ENCODE data around the gene ALS2CL. TPM values are rescaled to one million over a fixed set of nuclear protein-coding genes. Genes with fewer than 3 reads are reported as not detected.

The ALS2CL gene
- total and polyA plus RNA-seq, 10 of the 15 experiments (the other 5 are each of a cell fraction or from before 2014, with no cell fraction given), result 0.01 to 0.05 TPM; not detected in 8

GRCh38 chr3:46660543-46661523 is 32.6 kb downstream of the ALS2CL start (continued):
- TF ChIP-seq, protein P1, sequence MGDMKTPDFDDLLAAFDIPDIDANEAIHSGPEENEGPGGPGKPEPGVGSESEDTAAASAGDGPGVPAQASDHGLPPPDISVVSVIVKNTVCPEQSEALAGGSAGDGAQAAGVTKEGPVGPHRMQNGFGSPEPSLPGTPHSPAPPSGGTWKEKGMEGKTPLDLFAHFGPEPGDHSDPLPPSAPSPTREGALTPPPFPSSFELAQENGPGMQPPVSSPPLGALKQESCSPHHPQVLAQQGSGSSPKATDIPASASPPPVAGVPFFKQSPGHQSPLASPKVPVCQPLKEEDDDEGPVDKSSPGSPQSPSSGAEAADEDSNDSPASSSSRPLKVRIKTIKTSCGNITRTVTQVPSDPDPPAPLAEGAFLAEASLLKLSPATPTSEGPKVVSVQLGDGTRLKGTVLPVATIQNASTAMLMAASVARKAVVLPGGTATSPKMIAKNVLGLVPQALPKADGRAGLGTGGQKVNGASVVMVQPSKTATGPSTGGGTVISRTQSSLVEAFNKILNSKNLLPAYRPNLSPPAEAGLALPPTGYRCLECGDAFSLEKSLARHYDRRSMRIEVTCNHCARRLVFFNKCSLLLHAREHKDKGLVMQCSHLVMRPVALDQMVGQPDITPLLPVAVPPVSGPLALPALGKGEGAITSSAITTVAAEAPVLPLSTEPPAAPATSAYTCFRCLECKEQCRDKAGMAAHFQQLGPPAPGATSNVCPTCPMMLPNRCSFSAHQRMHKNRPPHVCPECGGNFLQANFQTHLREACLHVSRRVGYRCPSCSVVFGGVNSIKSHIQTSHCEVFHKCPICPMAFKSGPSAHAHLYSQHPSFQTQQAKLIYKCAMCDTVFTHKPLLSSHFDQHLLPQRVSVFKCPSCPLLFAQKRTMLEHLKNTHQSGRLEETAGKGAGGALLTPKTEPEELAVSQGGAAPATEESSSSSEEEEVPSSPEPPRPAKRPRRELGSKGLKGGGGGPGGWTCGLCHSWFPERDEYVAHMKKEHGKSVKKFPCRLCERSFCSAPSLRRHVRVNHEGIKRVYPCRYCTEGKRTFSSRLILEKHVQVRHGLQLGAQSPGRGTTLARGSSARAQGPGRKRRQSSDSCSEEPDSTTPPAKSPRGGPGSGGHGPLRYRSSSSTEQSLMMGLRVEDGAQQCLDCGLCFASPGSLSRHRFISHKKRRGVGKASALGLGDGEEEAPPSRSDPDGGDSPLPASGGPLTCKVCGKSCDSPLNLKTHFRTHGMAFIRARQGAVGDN (IDR thresholded peaks at IDR 0.05), result no peak
- TF ChIP-seq BCL3 (IDR thresholded peaks at IDR 0.05; ENCODE audit: borderline replicate concordance, insufficient read depth, low read depth, low read length, poor library complexity, severe bottlenecking), result no peak
- TF ChIP-seq CUX1 (IDR thresholded peaks at IDR 0.05; ENCODE audit: insufficient replicate concordance, low read depth, low read length), result no peak
- TF ChIP-seq SMARCA5 (IDR thresholded peaks at IDR 0.05), result no peak
- no peak for TF ChIP-seq RUNX3 (IDR thresholded peaks at IDR 0.05; ENCODE audit: low read length)
- no peak for TF ChIP-seq EGR1 (IDR thresholded peaks at IDR 0.05; ENCODE audit: borderline replicate concordance in 1 of 2, low read depth in 2 of 2, low read length in 2 of 2)
